DMS 273 (cell line): Measurements from ENCODE around the gene FBXL5.
"Not testable (repeated sequence)": the region's sequence is repeated elsewhere in the genome, so short reads cannot be mapped to it uniquely, and the experiment has no call there.

ENCODE experiments used
- DNase-seq: peaks from one replicate; lab custom pipeline; 2025; ENCODE audit not compliant: unreplicated experiment; lab: John Stamatoyannopoulos, UW

Gene FBXL5

DNA sequence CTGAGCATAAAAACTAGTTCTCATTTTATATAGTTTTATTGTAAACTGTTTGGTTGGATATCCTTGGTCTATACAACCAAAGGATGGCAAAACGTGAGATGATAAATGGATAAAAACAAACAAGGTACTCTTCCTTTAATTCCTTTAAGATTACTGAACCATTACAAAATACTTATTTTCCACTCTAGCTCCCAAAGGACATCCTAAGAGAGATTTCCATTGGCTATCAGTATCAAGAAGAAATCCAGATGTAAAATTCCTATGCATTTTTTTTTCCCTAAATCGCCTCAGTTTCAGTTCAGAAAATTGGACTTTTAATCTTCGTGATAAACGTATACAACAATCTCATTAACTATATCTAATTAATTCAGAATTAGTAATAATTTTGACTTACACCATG is 2.3 kb downstream of the FBXL5 start:
- no peak for DNase-seq

- DNase-seq = no peak
Observed at GRCh38 chr4:15652191-15652590, 3.0 kb downstream of the FBXL5 start.

DNA sequence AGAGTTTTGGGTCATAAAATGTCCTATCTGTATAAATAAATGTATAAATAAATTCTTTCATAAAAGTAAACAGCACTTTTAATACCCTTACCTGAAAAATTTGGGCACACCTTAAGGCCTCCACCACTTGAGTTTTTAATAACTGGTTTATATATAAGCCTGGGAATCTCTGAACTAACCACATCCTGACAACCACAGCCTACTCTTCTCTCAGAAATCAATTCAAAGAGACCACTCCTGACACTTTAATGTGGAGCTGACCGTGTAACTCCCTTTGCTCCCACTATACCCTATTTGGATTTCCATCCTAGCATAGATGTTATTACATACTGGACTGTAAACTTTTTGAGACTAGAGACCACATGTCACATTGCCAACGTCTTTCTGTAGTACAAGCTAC is 3.5 kb downstream of the FBXL5 start:
- peak; percentile 6 for DNase-seq

- peak; percentile 69 for DNase-seq
Observed at GRCh38 chr4:15649914-15650545, 5.1 kb downstream of the FBXL5 start.

DNA sequence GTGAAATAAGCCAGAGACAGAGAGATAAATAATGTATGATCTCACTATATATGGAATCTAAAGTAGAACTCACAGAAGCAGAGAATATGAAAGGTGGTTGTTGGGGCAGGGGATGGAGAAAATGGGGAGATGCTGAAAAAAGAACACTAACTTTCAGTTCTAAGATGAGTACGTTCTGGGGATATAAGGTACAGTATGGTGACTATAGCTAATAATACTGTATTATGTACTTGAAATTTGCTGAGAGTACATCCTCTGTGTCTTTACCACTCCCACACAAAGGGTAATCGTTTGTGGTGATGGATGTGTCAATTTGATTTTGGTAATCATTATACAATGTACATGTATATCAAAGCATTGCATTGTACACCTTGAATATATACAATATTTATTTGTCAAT is 6.6 kb downstream of the FBXL5 start:
- no peak for DNase-seq

DNA sequence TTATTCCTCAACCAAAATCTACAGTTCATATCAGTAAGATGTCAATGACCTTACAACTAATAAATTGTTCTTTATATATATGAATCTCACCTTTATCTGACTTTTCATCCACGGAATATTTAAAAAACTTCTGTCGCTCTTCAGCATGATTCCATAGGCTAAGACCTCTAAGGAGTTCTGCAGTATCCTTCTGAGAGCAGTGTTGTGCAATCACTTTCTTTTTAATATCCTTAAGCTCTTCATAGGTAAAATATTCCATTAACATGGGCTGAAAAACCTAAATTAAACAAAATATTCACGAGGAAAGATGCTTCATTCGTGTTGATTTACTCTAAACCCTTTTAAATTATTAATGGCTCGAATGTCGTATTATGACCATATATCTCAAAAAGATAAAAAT is 16.7 kb downstream of the FBXL5 start:
- DNase-seq = no peak

- no peak for DNase-seq
Observed at GRCh38 chr4:15636818-15637217, 18.3 kb downstream of the FBXL5 start.

GRCh38 chr4:15617407-15617806 is 37.8 kb downstream of the FBXL5 start:
- not testable (repeated sequence) for DNase-seq

GRCh38 chr4:15614891-15615290 is 40.3 kb downstream of the FBXL5 start:
- not testable (repeated sequence) for DNase-seq

DNA sequence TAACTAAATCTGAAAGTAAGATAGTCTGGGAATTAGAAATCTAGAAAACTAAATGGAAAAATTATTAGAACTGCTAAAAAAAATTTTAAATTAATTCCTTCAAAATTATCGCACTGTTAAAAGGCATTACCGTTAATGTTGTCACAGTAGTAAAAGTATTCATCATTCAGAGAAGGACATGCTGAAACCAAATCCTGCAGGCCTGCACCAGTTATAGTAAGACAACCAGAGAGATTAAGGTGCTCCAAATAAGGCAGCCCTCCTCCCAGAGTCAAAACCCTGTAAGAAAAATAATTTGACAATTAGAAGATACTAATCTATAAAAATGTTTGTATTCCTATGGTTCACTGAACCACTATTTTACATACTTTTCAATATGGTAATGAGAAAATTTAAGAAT is 43.0 kb downstream of the FBXL5 start:
- no peak for DNase-seq

GRCh38 chr4:15610855-15611254 is 44.3 kb downstream of the FBXL5 start:
- DNase-seq = no peak

DNA sequence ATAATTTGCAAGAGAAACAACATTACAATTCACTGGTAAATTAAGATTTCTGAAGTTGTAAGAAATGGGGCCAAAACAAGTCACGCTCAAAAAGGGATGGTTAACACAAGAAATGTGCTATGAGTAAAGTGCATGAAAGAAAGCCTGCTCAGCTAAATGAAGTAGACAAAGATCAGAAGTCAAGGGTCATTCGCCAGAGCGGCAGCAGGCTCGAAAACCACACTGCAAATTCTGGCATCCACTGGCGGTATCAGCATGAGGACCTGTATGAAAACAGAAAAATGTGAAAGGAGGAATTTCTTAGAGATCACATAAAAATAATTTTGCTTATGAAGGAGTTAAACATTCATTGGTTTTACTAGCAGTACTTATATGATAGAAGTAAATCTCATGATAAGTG is 49.6 kb downstream of the FBXL5 start:
- no peak for DNase-seq

DNA sequence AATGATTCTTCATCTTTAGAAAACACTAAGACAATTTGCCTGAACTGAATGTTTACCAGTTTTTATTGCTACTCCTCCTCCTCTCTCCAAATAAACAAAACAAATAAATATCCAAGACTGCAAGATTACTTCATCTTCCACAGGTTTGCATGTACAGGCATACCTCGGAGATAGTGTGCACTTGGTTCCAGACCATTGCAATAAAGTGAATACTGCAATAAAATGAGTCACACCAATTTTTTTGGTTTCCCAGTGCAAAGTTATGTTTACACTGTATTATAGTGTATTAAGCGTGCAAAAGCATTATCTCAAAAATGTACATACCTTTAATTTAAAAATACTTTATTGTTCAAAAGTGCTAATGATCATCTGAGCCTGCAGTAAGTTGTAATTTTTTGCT is 53.3 kb downstream of the FBXL5 start:
- DNase-seq = no peak

DNA sequence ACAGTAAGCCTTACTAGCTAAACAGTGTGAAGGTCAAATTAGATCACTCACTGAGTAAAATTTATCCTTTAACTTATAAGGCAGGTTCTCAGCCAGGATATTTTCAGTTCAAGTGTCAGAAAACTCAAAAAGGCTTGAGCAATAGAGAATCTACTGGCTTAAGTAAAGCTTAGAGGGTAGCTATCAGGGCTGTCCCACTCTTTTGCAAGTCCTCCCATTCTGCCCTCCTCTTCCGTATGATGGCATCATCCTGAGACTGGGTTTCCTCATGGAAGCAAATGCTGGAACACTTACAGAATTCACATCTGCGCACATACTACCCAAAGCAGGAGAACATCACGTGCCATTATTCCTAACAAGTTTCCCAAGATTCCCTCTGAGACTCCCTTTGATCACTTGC is 55.0 kb downstream of the FBXL5 start:
- no peak for DNase-seq

DNA sequence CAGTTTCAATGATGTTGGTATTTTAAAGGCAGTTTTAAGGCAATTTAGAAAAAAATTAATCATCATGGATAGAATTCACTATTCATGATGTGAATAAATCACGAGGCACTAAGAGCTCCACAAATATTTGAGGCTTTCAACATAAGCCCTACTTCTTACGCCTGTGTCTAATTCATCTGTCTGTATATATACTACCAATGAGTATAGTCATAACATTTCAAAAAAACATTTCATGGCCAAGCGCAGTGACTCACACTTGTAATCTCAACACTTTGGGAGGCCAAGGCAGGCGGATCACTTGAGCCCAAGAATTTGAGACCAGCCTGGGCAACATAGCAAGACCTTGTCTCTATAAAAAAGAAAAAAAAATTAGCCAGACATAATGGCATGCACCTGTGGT is 56.5 kb downstream of the FBXL5 start:
- no peak for DNase-seq

DNA sequence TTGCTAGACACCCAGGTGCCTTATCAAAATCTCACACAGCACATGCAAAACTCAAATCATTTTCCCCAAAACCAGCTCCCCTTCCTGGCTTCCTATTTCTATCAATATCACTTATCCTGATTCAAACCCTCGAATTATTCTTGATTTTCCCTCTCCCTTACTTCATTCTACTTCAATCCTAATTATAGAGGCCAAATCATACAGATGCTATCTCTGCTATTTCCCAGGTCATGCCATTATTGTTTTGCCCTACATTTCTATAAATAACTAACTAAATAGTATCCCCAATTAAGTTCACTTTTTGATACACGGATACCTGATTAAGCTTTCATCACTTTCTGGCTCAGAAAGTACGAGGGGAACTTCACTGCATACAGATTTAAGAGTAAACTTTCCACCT is 62.4 kb downstream of the FBXL5 start:
- DNase-seq = no peak

DNA sequence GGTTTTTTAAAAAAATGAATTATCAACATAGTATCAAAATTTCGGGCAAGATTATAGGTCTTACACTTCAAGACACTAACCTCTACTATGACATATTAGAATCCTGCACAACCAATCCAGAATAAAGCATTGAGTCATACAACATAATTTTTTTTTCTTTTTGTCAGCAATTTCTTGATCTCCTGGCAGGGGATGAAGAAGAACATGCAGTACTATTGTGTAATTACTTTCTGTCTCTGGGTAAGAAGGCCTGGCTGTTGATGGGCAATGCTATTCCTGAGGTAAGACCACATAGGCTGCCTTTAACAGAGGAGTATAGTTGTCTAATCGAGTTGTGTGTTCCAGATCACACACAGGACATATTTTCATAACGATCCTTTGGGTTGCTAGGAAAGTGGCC is 67.5 kb downstream of the FBXL5 start:
- DNase-seq = no peak

DNA sequence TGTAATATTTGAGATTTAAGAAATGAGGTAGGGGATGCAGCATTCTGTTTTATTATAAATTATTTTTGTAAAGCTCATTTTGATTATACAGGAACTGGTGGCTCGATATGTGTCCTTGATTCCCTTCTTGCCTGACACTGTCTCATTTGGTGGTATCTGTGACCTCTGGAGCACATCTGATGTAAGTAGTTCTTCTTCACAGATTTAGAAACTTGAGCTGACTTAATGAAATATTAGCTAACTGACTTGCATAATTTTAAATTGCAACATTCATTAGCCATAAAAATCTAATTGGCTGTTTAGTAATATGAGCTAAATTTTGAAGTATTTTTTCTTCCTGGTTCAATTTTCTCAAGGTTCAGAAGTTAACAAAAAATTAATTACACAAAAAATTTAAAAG is 69.1 kb downstream of the FBXL5 start:
- no peak for DNase-seq

- peak; percentile 2 for DNase-seq
Observed at GRCh38 chr4:15585331-15585730, 69.8 kb downstream of the FBXL5 start.

GRCh38 chr4:15584785-15585184 is 70.4 kb downstream of the FBXL5 start:
- DNase-seq = no peak

- no peak for DNase-seq
Observed at GRCh38 chr4:15577508-15577907, 77.6 kb downstream of the FBXL5 start.

DNA sequence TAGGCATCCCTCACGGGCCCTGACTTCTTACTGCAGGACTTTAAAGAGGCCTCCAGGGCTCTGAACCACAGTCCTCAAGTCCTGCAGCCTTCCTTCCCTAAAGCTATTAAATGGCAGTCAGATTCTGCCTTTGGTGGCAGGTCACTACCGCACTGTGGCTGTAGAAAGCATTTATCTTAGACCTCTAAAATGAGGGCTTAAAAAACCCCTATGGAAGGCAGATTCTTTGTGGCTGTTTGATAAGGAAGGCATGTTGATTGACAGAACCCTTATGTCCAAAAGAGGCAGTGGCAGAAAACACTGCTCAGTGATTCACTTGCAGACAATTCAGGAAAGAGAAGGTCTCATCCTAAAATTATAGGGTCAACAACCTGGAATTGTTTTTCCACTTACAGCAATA is 79.2 kb downstream of the FBXL5 start:
- DNase-seq = no peak

DNA sequence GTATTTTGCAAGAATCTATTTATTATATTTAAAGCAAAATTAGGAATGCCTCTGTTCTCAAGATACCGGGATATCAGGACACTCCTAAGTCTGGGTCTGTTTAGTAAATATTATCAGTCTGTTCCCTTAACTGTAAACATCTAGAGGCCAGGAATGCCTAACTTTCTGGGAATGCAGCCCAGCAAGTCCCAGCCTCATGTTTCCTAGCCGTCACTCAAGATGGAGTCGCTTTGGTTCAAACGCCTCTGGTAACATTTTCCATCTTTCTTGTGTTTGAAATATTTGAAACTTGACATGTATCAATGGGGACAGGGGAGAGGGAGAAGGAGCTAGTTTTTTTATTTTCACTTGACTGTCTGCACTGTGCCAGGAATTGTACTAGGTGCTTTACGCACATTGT is 85.4 kb downstream of the FBXL5 start:
- no peak for DNase-seq

GRCh38 chr4:15568821-15569220 is 86.3 kb downstream of the FBXL5 start:
- no peak for DNase-seq
